GM21360 (cell line): Measurements from ENCODE around the gene SAC3D1.
A peak's percentile ranks its signal among the peaks of the same experiment; 100 is the strongest.

Source experiments
- ATAC-seq: cut with Tn5 transposase; IDR thresholded peaks from one replicate; pipeline ENCODE4 v1.9.1; 2021; ENCODE audit warnings: mild to moderate bottlenecking, moderate library complexity; ENCODE audit not compliant: unreplicated experiment

The SAC3D1 gene

GRCh38 chr11:65059523-65059922 is 18.5 kb downstream of the SAC3D1 start:
- no peak for ATAC-seq

DNA sequence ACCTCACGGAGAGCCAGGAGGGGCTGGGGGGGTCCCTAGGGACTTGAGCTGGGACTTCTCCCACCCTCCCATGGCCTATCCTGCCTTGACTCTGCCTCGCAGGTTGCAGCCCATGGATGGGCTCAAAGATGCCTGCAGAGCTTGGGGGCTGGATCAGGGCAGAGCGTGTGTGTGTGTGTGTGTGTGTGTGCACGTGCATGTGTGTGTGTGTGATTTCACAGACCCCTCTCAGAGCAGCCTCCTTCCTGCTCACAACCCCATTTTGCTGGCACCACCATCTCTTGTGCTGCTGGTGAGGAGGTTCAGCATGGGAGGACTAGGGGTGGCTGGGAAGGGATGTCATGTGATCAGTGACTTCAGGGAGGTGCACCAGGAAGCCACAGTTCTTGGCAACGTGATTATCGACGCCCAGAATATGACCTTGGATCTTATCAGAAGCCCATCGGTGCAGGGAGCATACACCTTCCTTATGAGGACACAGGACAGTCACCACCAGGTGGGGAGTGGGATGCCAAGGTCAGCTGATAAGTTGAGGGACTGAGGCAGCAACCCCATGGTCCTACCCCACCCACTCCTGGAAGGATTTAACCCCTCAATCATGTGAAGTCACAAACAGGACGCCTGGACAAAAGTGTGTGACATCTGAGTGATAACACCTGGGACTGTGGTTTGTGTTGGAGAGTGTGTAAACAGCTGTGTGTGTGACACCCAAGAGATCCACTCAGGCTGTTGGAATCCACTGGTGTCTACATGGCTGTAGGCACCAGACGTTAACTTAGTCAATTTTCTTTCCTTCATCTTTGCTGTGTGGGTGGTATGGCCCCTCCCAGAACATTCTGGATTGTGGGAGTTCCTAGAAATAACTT is 19.2 kb downstream of the SAC3D1 start:
- ATAC-seq, result no peak

- no peak for ATAC-seq
These were observed 20.0 kb downstream of the SAC3D1 start for GRCh38 chr11:65060913-65061408.

- ATAC-seq, result no peak
These were observed 22.5 kb downstream of the SAC3D1 start for GRCh38 chr11:65063532-65063931.

- no peak for ATAC-seq
These were observed 23.8 kb downstream of the SAC3D1 start for GRCh38 chr11:65064847-65065240.

- ATAC-seq, result no peak
These were observed 24.8 kb downstream of the SAC3D1 start for GRCh38 chr11:65065851-65066250.

DNA sequence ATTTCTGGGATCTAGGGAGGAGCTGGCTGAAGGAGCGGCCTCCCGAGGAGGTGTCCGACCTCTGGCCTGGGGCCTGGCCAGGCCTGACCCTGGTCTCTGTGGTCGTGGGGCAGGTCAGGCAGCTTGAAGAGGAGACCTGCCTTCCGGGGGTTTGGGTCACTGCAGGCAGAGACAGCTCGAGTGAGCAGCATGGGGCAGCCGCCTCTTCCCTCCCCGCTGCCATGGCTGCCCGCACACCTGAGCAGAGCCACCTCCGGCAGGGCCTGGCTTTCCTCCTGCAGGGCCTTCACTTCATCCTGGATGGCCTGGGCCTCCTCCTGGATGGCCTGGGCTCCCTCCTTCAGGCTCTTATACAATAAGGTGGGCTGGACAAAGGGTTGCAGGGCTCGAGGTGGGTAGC is 25.3 kb downstream of the SAC3D1 start:
- ATAC-seq, result no peak

- ATAC-seq, result no peak
These were observed 25.8 kb downstream of the SAC3D1 start for GRCh38 chr11:65066805-65067291.

DNA sequence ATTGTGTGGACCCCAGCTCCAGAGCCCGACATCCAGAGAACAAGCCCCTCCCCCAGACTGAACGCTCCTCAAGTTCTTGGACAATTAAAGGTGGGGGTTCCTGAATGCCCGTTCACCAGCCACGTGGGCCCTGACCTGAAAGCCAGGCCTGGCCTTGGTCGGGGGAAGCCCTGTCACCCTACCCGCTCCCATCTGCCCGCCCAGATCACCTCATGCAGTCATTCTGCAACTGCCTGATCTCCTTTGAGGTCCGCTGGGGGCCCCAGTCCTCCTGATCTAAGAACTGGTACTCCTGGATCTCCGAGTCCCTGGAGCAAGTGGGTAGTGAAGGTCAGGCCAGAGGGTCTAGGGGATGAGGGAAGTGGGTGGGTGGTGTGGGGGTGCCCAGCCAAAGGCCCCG is 26.4 kb downstream of the SAC3D1 start:
- ATAC-seq, result no peak

- ATAC-seq, result no peak
These were observed 28.2 kb downstream of the SAC3D1 start for GRCh38 chr11:65069217-65069616.

DNA sequence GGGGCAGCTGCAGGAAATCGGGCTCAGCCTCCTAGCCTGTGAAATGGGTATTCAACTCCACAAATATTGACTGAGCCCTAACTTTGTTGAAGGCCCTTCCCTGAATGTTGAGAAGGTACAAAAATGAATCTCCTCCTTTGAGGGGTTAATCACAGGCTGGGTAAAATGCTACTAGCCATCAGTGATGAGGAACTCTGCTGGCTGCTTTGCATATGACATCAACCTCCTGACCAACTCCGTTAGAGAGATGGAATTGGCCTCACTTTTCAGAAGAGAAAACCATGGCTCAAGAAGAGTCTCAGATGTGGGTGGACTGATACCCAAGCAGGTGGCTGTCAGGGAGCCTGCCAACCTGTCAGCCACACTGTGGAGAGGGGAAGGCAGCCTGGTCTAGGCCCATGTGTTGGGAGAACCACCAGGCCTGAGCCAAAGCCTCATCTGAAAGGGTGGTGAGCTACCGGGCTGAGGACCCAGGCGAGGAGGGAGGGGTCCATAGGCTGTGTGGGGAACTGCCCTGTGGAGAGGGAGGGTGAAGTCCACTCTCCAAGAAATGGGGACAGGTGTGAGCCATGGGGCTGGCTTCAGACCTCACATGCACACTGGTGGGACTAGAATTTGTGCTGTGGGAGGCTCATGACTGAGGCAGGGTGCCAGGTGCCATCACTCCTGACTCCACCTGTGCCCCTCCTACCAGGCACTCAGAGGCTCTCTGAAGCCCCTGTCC is 31.1 kb downstream of the SAC3D1 start:
- ATAC-seq, result no peak

- ATAC-seq, result no peak
These were observed 31.6 kb downstream of the SAC3D1 start for GRCh38 chr11:65072631-65072966.

DNA sequence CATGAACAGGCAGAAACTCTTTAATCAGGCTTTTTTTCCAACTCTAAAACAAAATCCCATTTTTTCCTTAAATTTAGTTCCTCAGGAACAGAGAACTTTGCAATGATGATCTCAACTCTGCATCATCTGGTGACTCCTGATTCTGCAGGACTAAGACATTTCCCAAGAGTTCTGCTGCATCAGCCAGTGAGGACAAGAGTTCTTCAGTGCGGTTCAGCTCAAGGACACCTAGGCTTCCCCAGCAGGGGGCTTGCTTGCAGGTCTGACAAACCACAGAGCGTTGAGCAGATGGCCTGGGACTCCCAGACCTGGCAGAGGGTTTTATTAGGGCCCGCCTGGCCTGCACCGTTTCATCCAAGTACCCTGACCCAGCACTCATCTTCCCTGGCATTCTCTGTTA is 36.4 kb downstream of the SAC3D1 start:
- no peak for ATAC-seq

DNA sequence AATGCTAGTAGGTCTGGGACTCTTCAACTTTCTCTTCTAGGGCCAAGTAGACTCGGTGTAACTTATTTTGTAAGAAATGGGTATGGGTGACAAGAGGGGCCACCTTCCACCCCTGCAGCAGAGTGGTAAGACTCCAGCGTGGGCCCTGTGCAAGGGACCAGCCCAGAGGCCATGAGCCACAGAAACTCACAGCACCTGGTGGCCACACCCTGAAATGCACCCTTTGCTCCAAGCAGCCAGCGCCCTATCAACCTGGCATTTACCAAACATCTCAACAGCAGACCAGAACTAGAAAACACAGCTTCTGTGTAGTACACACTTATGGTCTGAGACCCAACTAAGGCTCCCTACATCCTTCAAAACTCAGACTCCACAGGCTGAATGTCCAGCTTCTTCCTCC is 37.1 kb downstream of the SAC3D1 start:
- ATAC-seq, result no peak

DNA sequence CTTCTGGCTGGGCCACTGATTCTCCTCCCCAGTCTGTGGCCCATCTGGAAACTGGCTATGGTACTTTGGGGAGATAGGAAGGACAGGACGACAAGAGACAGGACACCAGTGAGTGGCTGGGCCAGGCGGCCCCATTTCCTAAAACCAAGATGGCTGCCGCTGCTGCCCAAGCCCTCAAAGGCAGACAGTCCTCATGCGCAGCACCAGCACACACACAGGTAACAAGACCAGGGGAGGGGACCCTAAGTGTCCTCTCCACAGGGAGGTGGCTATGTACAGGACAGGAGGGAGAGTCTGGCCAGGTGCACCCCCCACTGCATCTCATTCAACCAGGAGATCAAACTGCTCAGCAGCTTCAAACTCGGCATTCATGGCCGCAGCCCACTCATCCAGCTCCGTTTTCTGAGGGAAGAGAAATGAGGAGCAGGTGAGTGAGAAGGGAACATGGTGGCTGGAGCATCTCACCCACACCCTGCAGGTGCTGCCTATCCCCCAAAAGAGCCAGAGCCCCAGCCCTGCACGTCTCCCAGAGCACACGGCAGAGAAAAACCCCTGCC is 37.9 kb downstream of the SAC3D1 start:
- no peak for ATAC-seq

DNA sequence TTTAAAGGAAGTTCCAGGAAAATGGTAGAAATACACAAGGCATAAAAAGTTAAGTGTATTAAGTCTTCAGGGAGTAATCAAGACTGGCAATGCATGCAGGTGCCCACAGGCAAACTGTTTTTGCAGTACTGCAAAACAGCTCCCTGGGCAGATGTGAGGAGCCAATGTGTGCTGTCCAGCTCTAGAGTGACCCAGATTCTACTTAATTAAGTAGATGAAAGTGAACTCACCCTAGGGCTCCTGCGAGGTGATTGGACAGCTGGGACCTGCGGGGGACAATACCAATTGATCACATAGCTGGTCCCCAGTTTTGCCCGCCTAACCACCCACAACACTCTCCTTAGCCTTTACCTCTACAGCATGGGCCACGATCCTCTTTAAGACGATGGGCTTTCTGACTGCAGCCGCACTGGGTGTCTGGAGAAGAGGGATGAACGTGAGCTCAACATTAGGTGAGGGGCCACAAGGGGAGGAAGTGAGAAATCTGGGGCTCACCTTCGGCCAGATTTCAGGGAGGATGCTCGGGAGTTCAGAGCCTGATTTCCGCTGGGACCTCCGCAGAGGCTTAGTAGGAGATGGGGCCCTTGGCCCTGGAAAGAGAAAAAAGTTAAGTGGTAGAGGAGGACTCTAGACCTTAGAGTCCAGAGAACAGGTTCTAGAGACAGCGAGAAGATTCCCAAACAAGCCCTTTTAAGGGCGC is 42.3 kb downstream of the SAC3D1 start:
- no peak for ATAC-seq

DNA sequence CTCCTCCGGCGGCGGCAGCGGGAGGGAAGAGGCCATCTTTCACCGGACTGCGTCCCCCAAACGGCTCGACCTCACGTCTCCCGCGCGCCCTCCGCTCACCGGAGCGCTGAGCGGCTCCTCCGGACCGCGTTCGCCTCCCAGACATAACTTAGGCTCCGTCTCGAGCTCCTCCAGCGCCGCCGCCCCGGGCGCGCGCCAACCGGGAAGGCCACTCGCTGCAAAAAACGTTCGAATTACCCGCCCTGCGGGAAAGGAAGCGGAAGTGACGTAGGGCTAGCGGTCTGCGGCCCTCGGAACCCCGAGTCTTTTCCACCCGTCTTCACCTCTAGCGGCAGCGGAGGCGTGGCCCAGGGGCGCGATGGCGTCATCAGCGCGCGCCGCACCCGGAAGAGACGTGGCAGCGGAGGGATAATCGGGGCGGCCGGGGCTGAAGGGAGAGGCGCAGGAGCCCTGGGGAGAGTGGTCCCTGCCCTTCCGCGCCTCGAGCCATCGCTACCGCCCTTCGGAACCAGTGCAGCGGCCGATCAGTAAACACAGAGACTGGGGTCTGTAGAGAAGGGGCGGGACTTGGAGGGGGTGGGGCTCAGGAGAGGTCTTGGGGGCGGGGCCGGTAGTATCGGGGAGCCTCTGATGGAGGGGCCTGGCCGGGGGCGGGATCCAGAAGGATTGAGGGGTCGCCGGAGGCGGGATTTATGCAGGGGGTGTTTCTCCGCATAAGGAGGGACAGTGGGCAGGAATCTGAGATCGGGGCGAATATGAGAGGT is 43.0 kb downstream of the SAC3D1 start, which contains the start of the genes CDCA5 and ZFPL1:
TSS of gene CDCA5 (minus strand) at position 207 of the 764 bp plus-strand sequence. CDS start at position 145, 62 bp downstream.
TSS of gene ZFPL1 (plus strand) at position 389 of the 764 bp plus-strand sequence. CDS start 477 bp downstream, outside the sequence.
- peak; percentile 76 for ATAC-seq

DNA sequence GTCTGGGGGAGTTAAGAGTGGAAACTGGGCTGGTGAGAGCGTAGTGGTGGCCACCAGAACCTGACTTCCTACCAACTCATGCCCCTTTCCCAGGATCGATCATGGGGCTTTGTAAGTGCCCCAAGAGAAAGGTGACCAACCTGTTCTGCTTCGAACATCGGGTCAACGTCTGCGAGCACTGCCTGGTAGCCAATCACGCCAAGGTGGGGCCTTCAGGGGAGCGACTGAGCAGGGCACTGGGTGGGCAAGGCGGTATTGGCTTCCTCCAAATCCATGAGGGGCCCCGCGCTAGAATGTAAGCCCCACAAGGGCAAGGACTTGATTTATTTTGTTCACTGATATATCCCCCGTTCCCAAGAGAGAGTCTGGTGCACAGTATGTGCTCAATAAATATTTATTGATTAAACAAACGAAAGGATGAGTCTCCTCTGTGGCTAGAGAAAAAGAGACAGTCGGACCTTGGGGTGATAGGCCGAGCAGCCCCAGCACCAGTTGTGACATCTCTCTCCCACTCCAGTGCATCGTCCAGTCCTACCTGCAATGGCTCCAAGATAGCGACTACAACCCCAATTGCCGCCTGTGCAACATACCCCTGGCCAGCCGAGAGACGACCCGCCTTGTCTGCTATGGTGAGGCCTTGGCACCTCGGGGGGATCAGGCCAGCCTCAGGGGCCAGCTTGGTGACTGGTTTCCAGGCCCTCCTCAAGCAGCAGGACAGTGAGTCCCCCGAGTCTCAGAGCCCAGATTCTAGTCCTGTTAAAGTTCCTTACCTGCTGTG is 43.8 kb downstream of the SAC3D1 start:
- ATAC-seq, result no peak

GRCh38 chr11:65085446-65085845 is 44.4 kb downstream of the SAC3D1 start:
- no peak for ATAC-seq
